K562 (cell line): ENCODE measurements around the gene CRKL. TPM values are rescaled to one million over a fixed set of nuclear protein-coding genes. Genes with fewer than 3 reads are reported as not detected.

ENCODE experiments used
- TFAP4 ChIP-seq: sonication (generic); formaldehyde crosslinking; IDR thresholded peaks from 2 replicates; pipeline ENCODE4 v1.8.0; 2022; ENCODE audit warnings: missing genetic modification reagents, mild to moderate bottlenecking, moderate library complexity, borderline replicate concordance
- ZBTB1 ChIP-seq: sonication (generic); formaldehyde crosslinking; IDR thresholded peaks from 2 replicates; pipeline ENCODE4 v1.8.1; 2023; ENCODE audit warnings: missing genetic modification reagents, low read depth, mild to moderate bottlenecking, borderline replicate concordance
- ZNF12 ChIP-seq: sonication (generic); formaldehyde crosslinking; IDR thresholded peaks from 2 replicates; pipeline ENCODE4 v1.4.0; 2020; ENCODE audit warnings: mild to moderate bottlenecking, missing genetic modification reagents
- polyA plus RNA-seq, 8 experiments: library from polyadenylated mRNA; depleted of rRNA in 4 of 8; stranded (reverse) in 5 of 8; unstranded in 3 of 8; fragments of >200 nt; fragmentation: Nextera tagmentation in 2 of 8; fragmentation: Illumina TruSeq in 1 of 8; extraction: Ambion mirVana in 2 of 8; extraction: Trizol in 1 of 8; gene quantifications; 2 replicates each; pipeline versions ENCODE4 v1.2.1 to v1.2.3, GENCODE V29; 2011 to 2014; ENCODE audit warnings: inconsistent platforms in 1 of 8, missing spikeins in 1 of 8
- total RNA-seq, 7 experiments: library from RNA; depleted of rRNA in 6 of 7; stranded (reverse); fragments of >200 nt in 6 of 7; fragmentation: Illumina TruSeq in 2 of 7; extraction: Trizol in 2 of 7; gene quantifications; 2 replicates each; pipeline versions ENCODE4 v1.2.1 to v1.2.3, GENCODE V29; 2011 to 2021; ENCODE audit warnings: low replicate concordance in 1 of 7
- TF ChIP-seq, protein P1 (sequence below): fragments of 200-600 bp; sonication (generic); IDR thresholded peaks from one replicate; pipeline ENCODE4 v1.6.1; 2012; ENCODE audit warnings: mild to moderate bottlenecking, low read depth, low read length, inconsistent platforms

CRKL gene
- total and polyA plus RNA-seq, 9 of the 15 experiments (the other 6 are each of a cell fraction or from before 2014, with no cell fraction given) = 100 to 263 (median 124) TPM

DNA sequence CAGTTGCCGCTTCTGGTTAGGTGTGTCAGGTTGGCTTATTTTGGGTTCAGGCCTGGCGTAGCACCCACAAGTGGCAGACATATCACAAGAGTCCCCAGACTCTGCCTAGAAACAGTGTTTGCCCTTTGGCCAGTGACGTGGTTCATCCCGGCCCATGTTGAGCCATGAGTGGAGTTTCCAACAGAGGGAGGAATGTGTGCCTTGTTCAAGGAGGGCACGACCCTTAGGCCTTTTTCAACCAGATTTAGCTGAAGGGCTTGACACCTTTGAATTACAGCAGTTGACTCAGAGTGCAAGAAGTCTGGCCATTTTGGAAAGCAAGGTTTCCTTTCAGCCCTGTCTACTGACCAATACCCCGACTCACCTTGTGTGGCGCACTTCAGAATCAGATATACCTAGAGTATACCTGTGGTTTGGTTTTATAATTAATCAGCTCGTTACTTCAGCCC lies 34.7 kb downstream of the CRKL start (continued):
- TF ChIP-seq ZBTB1 (CRISPR knock-in tag) = peak; percentile 42; the same call in 1 of the 2 replicates
- TF ChIP-seq ZNF12 (CRISPR knock-in tag) = peak; percentile 75; the same call in 1 of the 2 replicates
- TF ChIP-seq TFAP4 (CRISPR knock-in tag) = 0 out of 2 replicates have a peak, but pooled peaks have one; percentile 26
- TF ChIP-seq, protein P1, sequence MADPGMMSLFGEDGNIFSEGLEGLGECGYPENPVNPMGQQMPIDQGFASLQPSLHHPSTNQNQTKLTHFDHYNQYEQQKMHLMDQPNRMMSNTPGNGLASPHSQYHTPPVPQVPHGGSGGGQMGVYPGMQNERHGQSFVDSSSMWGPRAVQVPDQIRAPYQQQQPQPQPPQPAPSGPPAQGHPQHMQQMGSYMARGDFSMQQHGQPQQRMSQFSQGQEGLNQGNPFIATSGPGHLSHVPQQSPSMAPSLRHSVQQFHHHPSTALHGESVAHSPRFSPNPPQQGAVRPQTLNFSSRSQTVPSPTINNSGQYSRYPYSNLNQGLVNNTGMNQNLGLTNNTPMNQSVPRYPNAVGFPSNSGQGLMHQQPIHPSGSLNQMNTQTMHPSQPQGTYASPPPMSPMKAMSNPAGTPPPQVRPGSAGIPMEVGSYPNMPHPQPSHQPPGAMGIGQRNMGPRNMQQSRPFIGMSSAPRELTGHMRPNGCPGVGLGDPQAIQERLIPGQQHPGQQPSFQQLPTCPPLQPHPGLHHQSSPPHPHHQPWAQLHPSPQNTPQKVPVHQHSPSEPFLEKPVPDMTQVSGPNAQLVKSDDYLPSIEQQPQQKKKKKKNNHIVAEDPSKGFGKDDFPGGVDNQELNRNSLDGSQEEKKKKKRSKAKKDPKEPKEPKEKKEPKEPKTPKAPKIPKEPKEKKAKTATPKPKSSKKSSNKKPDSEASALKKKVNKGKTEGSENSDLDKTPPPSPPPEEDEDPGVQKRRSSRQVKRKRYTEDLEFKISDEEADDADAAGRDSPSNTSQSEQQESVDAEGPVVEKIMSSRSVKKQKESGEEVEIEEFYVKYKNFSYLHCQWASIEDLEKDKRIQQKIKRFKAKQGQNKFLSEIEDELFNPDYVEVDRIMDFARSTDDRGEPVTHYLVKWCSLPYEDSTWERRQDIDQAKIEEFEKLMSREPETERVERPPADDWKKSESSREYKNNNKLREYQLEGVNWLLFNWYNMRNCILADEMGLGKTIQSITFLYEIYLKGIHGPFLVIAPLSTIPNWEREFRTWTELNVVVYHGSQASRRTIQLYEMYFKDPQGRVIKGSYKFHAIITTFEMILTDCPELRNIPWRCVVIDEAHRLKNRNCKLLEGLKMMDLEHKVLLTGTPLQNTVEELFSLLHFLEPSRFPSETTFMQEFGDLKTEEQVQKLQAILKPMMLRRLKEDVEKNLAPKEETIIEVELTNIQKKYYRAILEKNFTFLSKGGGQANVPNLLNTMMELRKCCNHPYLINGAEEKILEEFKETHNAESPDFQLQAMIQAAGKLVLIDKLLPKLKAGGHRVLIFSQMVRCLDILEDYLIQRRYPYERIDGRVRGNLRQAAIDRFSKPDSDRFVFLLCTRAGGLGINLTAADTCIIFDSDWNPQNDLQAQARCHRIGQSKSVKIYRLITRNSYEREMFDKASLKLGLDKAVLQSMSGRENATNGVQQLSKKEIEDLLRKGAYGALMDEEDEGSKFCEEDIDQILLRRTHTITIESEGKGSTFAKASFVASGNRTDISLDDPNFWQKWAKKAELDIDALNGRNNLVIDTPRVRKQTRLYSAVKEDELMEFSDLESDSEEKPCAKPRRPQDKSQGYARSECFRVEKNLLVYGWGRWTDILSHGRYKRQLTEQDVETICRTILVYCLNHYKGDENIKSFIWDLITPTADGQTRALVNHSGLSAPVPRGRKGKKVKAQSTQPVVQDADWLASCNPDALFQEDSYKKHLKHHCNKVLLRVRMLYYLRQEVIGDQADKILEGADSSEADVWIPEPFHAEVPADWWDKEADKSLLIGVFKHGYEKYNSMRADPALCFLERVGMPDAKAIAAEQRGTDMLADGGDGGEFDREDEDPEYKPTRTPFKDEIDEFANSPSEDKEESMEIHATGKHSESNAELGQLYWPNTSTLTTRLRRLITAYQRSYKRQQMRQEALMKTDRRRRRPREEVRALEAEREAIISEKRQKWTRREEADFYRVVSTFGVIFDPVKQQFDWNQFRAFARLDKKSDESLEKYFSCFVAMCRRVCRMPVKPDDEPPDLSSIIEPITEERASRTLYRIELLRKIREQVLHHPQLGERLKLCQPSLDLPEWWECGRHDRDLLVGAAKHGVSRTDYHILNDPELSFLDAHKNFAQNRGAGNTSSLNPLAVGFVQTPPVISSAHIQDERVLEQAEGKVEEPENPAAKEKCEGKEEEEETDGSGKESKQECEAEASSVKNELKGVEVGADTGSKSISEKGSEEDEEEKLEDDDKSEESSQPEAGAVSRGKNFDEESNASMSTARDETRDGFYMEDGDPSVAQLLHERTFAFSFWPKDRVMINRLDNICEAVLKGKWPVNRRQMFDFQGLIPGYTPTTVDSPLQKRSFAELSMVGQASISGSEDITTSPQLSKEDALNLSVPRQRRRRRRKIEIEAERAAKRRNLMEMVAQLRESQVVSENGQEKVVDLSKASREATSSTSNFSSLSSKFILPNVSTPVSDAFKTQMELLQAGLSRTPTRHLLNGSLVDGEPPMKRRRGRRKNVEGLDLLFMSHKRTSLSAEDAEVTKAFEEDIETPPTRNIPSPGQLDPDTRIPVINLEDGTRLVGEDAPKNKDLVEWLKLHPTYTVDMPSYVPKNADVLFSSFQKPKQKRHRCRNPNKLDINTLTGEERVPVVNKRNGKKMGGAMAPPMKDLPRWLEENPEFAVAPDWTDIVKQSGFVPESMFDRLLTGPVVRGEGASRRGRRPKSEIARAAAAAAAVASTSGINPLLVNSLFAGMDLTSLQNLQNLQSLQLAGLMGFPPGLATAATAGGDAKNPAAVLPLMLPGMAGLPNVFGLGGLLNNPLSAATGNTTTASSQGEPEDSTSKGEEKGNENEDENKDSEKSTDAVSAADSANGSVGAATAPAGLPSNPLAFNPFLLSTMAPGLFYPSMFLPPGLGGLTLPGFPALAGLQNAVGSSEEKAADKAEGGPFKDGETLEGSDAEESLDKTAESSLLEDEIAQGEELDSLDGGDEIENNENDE = peak; percentile 70
